Ishikawa (cell line): ENCODE results near the gene YBX2.

Experiments used
- FOXM1 ChIP-seq: IDR thresholded peaks from 2 replicates; pipeline ENCODE4 v1.6.1; 2012; ENCODE audit warnings: low read depth, borderline replicate concordance
- NFIC ChIP-seq: IDR thresholded peaks from 2 replicates; pipeline ENCODE4 v1.6.1; 2012

DNA sequence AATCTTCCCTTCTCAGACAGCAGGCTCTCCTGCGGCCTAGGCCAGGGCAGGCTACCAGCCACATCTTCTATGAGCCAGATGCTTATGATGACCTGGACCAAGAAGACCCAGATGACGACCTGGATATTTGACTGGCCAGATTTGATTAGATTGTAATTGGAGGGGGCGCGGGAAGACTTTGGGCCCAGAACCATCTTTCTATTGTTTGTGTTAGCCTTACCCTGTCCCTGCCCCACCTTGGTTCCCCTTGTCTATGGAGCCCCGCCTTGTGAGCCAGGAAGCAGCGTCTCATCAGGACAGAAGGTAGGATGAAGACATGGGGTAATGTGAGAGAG is 34.9 kb downstream of the YBX2 start:
- TF ChIP-seq FOXM1 (no peak), NFIC (no peak)
